ENCODE measurements around the gene LIMCH1.
"Not testable (repeated sequence)": the region's sequence is repeated elsewhere in the genome, so short reads cannot be mapped to it uniquely, and the experiment has no call there.

Gene LIMCH1

GRCh38 chr4:41678086-41678816 is 140.3 kb downstream of the LIMCH1 start:
- no peak for DNase-seq (ENCODE audit: low read depth in 1 of 2, low spot score in 1 of 2)

GRCh38 chr4:41678951-41679350 is 141.0 kb downstream of the LIMCH1 start:
- no peak for DNase-seq (ENCODE audit: low read depth in 1 of 2, low spot score in 1 of 2)

- no peak for DNase-seq (ENCODE audit: low read depth in 1 of 2, low spot score in 1 of 2)
Observed at GRCh38 chr4:41679991-41680390, 142.0 kb downstream of the LIMCH1 start.

DNA sequence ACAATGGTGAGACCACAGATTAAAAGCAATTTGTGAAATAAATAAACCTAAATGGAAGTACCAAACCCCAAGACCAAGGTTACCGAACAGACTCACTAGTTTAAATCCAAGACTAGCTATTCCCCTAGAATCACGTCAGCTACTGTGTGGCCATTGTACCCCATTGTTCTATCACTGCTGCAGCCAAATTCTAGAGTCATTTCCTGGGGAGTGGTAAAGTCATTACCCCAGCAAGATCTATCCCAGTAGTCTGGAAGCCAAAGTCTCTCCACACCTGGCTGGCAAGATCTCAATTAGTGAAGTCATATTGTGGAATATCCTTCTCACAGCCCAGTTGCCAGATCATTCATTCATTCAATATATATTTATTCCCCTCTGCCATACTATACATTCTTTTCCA is 143.1 kb downstream of the LIMCH1 start:
- DNase-seq (ENCODE audit: low read depth in 1 of 2, low spot score in 1 of 2): no peak

GRCh38 chr4:41683326-41683725 is 145.4 kb downstream of the LIMCH1 start:
- no peak for DNase-seq (ENCODE audit: low read depth in 1 of 2, low spot score in 1 of 2)

GRCh38 chr4:41686893-41687292 is 148.9 kb downstream of the LIMCH1 start:
- DNase-seq (ENCODE audit: low read depth in 1 of 2, low spot score in 1 of 2): no peak

GRCh38 chr4:41687971-41688370 is 150.0 kb downstream of the LIMCH1 start:
- DNase-seq (ENCODE audit: low read depth in 1 of 2, low spot score in 1 of 2): no peak

DNA sequence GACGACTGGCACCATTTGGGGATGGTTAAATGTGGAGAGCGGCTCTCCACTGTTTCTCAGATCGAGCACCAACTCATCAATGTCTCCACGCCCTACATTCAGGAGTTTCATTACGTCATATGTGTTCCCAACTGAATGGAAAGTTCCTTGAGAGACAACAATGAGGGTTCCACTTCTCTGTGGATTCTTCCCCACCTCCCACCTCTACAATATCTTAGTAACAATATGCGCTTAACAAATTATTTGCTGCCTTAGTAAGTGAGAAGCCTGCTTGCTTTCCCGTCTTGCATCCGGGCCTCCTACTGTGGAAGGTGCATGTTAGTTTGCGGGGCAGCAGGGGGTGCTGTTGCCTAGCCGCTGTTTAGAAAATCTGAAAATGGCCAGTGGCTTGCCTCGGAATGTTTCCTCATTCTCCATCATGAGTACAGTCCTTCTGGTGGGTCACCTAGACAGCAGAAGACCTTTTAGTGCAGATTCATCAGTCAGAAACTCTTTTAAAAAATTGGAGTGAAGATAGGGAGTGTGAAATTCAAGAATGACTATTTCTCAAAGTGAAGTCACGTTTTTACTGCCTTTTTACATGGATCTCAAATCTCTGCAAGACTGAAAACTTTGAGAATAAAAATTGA is 154.9 kb downstream of the LIMCH1 start:
- DNase-seq (ENCODE audit: low read depth in 1 of 2, low spot score in 1 of 2): no peak

- no peak for DNase-seq (ENCODE audit: low read depth in 1 of 2, low spot score in 1 of 2)
Observed at GRCh38 chr4:41693629-41694028, 155.7 kb downstream of the LIMCH1 start.

DNA sequence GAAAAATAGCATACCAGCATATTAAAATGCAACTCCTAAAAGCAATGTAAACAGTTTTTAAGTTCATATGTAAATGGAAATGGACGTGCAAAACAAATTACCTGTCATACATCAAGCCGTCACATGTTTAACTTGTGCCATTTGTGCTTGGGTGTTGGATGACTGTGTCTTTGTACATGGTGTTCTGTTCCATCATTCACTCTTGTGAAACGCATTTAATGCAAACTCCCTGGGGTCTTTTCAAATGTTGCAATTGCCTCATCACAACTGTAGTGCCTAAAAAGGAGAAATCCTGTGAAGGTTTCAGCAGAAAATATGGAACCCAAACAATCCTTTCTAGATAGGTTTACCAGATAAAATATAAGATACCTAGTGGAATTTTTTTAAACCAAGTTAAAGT is 158.2 kb downstream of the LIMCH1 start:
- no peak for DNase-seq (ENCODE audit: low read depth in 1 of 2, low spot score in 1 of 2)

DNA sequence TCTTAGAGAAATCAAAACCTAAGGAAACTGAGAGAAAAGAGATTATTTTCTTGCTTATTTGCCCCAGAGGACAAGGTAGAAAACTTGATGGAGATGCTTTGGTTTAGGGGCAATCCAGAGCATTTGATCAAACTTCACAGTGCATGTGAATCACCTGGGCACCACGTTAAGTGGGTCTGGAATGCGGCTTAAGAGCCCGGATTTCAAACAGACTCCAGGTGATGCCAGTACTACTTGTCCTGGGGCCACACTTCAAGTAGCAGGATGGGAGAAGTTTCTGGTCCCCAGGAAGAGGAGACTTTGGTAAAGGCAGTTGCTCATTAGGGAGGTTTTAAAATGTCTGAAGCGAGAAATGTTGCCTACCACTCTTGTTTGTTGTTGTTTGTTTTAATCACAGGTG is 158.8 kb downstream of the LIMCH1 start:
- DNase-seq (ENCODE audit: low read depth in 1 of 2, low spot score in 1 of 2): no peak

- no peak for DNase-seq (ENCODE audit: low read depth in 1 of 2, low spot score in 1 of 2)
Observed at GRCh38 chr4:41701983-41702382, 164.0 kb downstream of the LIMCH1 start.

DNA sequence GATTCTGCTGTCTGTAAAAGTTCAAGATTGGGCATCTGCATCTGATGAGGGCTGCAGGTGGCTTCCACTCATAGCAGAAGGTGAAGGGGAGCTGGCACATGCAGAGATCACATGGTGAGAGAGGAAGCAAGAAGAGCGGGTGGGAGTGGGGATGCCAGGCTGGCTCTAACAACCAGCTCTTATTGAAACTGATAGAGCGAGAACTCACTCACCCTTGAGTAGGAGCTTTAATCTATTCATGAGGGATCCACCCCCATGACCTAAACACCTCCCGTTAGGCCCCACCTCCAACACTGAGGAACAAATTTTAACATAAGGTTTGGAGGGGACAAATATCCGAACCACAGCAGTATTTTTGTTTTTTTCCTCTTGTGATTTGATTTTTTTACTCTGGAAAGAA is 164.8 kb downstream of the LIMCH1 start:
- no peak for DNase-seq (ENCODE audit: low read depth in 1 of 2, low spot score in 1 of 2)

GRCh38 chr4:41703785-41704184 is 165.8 kb downstream of the LIMCH1 start:
- DNase-seq (ENCODE audit: low read depth in 1 of 2, low spot score in 1 of 2): no peak

- DNase-seq (ENCODE audit: low read depth in 1 of 2, low spot score in 1 of 2): no peak
Observed at GRCh38 chr4:41709844-41710481, 172.0 kb downstream of the LIMCH1 start.

DNA sequence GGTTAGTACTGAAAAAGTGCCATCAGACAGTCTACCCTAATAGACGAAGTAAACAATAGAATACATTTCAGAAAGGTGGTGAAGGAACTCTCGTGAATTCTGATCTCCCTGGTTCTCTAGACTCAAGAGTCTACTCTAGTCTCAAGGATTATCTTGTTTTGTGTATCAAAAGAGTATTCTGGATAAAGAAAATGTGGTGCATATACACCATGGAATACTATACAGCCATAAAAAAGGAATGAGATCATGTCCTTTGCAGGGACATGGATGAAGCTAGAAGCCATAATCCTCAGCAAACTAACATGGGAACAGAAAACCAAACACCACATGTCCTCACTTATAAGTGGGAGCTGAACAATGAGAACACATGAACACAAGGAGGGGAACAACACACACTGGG is 173.7 kb downstream of the LIMCH1 start:
- DNase-seq (ENCODE audit: low read depth in 1 of 2, low spot score in 1 of 2): not testable (repeated sequence)

- DNase-seq (ENCODE audit: low read depth in 1 of 2, low spot score in 1 of 2): no peak
Observed at GRCh38 chr4:41712425-41712824, 174.5 kb downstream of the LIMCH1 start.

GRCh38 chr4:41713768-41714167 is 175.8 kb downstream of the LIMCH1 start:
- DNase-seq (ENCODE audit: low read depth in 1 of 2, low spot score in 1 of 2): no peak

- DNase-seq (ENCODE audit: low read depth in 1 of 2, low spot score in 1 of 2): no peak
Observed at GRCh38 chr4:41714364-41715000, 176.5 kb downstream of the LIMCH1 start.

- DNase-seq (ENCODE audit: low read depth in 1 of 2, low spot score in 1 of 2): no peak
Observed at GRCh38 chr4:41715155-41715554, 177.2 kb downstream of the LIMCH1 start.

DNA sequence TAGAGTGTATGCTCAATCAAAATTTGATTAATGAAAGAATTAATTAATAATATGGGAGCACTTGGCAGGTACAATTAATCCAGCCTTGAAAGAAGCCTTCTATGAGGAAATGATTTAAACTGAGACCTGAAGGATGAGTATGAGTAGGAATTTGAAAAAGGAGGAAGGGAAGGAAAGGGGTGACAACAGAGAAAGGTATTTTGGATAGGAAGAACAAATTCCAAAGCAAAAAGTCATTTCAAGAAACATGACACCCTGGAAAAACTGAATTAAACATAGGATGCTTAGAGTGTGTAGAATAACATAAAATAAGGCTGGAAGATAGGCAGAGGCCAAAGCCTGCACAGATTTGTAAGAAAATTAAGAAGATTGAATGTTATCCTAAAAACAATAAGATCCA is 180.9 kb downstream of the LIMCH1 start:
- DNase-seq (ENCODE audit: low read depth in 1 of 2, low spot score in 1 of 2): no peak

- no peak for DNase-seq (ENCODE audit: low read depth in 1 of 2, low spot score in 1 of 2)
Observed at GRCh38 chr4:41719417-41719816, 181.5 kb downstream of the LIMCH1 start.

Measured in activated T-helper 1 cell treated with anti-CD3 and anti-CD28 coated beads, Interleukin-2, amount 50 U/mL, for 16 hours (primary cell).